ENCODE measurements around the gene PRPF19.
A peak's percentile ranks its signal among the peaks of the same experiment; 100 is the strongest.

PRPF19 gene

DNA sequence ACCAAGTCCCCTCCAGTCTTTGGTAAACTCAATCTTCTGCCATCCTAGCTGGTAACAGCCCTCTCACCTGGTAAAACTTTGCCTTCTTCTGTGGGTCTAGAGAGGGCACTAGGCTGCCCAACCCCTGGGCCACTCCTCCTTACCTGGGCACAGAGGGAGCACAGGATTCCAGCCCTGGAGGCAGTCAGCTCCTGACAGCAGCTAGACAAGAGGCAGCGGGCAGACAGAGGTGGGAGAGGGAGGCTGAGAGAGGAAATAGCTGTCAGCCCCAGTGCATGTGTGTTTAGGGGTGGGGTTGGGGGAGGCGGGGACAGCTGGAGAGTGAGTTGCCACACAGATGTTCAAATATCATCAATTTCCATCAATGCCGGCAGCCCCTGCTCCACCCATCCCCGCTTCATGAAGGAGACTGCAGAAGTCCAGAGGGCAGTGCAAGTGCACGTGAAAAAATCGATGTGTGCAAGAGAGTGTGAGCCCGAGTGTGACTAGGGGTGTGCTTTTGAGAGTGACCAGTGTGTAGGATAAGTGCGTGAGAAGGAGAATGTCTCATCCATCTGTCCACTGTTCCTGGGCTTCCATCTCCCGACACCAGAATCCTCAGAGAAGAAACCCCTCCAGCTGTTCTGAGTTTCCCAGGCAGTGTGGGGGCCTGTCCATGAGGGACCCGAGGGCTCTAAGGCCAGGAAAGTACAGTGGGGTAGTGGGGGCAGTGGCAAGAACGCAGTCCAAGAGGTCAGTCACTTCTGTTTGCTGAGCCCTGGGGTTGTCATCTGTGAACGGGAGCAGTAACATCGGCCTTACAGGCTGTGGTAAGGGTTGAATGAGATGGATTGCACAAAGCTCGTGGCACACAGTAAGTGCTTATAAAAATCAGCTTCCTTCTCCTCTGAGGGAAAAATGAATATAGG is 50.4 kb downstream of the PRPF19 start, which contains the start of gene PTGDR2:
Gene PTGDR2 (minus strand): TSS at position 225 of the 908 bp plus-strand sequence. CDS start 2,228 bp downstream, outside the sequence.
- no peak for DNase-seq

DNA sequence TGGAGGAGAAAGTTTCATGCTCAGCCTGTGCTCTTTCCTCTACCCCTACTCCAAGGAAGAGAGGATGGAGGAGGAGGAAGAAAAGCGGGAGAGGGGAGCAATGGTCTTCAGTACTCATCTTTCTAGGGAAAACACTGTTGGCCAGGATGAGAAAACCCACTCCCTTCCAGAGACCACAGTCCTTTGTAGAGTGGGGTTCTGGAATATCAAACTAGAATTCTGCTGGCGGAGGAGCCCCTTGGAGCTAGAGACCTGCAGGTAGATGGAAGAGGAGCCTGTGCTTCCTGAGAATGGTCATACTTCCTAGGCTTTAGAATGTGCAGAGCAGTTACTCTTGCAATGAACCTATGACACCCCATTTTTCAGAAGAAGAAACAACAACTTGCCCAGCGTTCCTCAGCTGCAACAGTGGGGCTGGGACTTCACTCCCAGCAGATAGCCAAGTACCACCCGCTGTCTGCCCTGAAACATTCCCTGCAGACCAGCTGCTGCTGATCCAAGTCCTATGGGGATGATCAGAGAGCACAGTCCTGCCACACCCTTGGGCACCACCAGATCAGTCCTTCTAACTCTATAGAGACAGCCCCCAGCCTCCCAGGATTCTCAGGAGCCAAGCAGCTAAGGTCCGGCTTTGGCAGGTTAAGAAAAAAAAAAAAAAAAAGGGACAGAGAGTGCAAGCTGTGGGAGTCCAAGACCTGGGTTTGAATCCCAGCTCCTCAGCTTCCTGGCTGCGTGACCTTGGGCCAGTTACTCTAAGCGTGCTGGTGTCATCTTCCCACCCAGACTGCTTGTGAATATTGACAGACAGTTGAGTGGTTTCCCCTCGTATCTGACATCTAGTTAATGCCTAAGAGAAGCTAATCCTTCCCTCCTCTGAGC is 51.3 kb downstream of the PRPF19 start:
- no peak for DNase-seq

- DNase-seq = no peak
These were observed 52.1 kb downstream of the PRPF19 start for GRCh38 chr11:60854140-60854846.

GRCh38 chr11:60852982-60853950 is 53.1 kb downstream of the PRPF19 start:
- DNase-seq = no peak

- DNase-seq = peak; percentile 72
These were observed 54.0 kb downstream of the PRPF19 start for GRCh38 chr11:60852117-60852981.

DNA sequence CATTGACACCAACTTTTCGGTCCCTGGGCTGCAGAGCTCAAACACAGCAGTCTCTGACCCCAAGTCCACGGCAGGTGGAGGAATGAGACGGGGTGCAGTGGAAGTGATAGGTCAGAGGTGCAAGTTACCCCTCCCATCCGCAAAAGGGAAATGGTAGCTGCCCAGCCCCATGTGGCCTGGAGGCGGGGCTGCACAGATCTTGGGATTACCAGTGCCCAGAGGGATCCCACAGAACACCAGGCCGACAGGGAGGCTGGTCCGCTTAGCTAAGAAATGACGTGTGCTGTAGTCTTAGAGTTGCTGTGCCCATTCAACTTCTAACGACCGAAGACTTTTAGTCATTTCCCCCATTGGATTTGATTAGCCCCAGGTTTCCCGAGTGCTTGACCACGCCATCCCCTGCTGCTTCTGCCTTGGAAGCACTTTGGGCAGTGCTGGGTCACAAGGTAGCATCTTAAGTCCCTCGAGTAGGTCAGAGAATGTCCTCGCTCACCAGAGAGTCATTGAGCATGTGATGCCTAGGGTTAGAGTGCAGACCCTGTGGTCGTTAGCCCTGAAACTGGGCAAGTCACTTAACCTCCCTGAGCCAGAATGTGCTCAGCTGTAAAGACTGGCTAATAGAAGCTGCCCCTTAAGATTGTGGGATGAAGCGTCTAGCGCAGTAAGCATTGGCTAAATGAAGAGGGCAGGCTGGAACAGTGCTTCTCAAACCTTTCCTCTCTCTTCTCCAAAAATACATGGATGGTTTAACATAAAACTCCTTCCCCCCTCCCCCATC is 54.9 kb downstream of the PRPF19 start:
- no peak for DNase-seq

GRCh38 chr11:60849641-60850520 is 56.5 kb downstream of the PRPF19 start:
- no peak for DNase-seq

- DNase-seq = no peak
These were observed 57.7 kb downstream of the PRPF19 start for GRCh38 chr11:60848714-60849151.

DNA sequence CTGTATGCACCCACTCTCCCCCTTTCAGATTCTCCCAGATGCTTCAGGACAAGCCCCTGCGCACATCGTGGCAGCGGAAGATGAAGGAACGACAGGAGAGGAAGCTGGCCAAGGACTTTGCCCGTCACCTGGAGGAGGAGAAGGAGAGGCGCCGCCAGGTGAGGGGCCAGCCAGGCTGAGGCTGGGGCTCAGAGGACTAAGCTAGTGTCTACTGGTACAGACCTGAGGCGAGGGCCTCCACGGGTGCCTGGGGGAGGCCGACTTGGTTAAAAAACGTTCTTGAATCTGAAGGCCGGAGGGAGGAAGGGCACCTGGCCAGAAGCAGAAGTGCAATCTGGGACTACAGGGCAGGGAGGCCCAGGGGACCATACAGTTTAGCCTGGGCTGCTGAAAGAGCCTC is 58.5 kb downstream of the PRPF19 start:
- no peak for DNase-seq

DNA sequence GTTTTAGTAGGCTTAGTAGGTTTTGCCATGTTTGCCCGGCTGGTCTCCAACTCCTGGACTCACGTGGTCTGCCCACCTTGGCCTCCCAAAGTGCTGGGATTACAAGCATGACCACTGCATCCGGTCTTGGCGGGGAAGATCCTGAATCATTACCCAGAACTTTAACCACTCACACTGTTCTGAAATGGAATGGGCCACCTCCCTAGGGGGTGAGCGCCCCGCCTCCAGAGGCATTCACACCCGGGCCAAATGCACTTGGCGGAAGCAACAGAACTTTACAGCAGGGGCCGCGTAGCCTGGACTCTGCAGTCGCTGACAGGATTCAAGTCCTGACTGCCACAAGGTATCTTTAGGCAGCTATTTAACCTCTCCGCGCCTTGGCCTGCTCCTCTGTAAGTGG is 59.1 kb downstream of the PRPF19 start:
- no peak for DNase-seq

DNA sequence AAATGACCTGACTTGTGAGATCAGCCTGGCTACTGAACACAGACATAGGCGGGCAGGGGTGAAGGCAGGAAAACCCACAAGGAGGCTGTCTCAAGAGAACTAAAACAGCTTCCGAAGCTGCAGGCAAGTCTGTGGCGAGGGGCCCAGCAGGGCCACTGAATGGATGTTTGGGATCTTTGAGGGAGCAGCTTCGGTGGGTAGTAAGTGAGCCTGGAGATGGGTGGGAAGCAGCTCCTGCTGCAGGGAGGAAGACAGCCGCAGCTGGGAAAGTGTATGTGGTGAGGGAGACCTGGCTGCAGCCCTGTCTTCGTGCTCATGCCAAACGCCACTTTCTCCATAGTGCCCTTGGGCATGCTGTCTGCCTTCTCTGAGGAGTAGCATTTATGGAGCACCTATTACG is 61.0 kb downstream of the PRPF19 start:
- DNase-seq = no peak

GRCh38 chr11:60844870-60845221 is 61.5 kb downstream of the PRPF19 start:
- DNase-seq = no peak

GRCh38 chr11:60844045-60844869 is 62.1 kb downstream of the PRPF19 start:
- DNase-seq = no peak

- DNase-seq = peak; percentile 50
These were observed 63.5 kb downstream of the PRPF19 start for GRCh38 chr11:60842668-60843600.

DNA sequence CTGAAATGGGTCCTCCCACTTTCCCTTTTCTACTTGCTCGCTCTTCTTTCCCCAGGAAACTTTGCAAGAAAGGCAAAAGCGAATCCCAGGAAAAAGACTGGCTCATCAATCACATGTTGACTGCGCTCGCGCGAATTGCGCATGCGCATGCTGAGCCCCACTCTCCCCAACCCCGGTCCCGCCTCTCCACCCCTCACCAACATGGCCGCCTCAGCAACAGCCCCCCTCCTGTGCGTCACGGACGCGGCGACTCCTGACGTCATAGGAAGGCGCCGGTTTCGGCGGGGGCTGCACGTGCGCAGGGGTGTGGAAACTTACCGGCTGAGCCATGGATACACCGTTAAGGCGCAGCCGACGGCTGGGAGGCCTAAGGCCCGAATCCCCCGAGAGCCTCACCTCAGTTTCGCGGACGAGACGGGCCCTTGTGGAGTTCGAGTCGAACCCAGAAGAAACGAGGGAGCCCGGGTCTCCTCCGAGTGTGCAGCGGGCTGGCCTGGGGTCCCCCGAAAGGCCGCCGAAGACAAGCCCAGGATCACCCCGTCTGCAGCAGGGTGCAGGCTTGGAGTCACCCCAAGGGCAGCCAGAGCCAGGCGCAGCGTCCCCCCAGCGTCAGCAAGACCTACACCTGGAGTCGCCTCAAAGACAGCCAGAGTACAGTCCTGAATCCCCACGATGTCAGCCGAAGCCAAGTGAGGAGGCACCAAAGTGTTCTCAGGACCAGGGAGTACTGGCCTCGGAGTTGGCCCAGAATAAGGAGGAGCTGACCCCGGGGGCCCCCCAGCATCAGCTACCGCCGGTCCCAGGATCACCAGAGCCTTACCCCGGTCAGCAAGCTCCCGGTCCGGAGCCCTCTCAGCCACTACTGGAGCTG is 64.4 kb downstream of the PRPF19 start, which contains the start of gene CCDC86:
Gene CCDC86 (plus strand): TSS at position 317 of the 871 bp plus-strand sequence. CDS start 12 bp downstream, at position 329.
- peak; percentile 98 for DNase-seq
